ENCODE results near the gene KCNB1. TPM values are rescaled to one million over a fixed set of nuclear protein-coding genes. Genes with fewer than 3 reads are reported as not detected.

KCNB1 gene
- total RNA-seq, 1 experiment from 2014 or later = 0.68 TPM

- H2BK20ac ChIP-seq (ENCODE audit: low read depth, low read length, poor library complexity, severe bottlenecking) = no peak overlapping the region
- H3K27ac ChIP-seq (ENCODE audit: insufficient read length, low read depth, low read length) = no peak overlapping the region
- H3K27me3 ChIP-seq (ENCODE audit: insufficient read depth, low read length) = no peaks in the 10 kb centered on the region; the same call in 1 of the 2 replicates
- H3K4ac ChIP-seq (ENCODE audit: low read depth, low read length) = no peak overlapping the region
- Mint-ChIP-seq H3K27me3 (ENCODE audit: low read depth) (peaks cover 12% of the 10 kb centered on the region), H3K4me1 (no peaks in the 10 kb centered on the region), H3K27ac (no peak overlapping the region; a peak in 1 of 7 replicates), H3K36me3 (ENCODE audit: insufficient read depth in 1 of 3, low read depth in 3 of 3) (no peaks in the 10 kb centered on the region), H3K9me3 (no peaks in the 10 kb centered on the region), H3K4me3 (no peak overlapping the region)
- WGBS (ENCODE audit: extremely low coverage, insufficient read length, low lambda C conversion rate) = no CpG with 5 or more reads among the region's 1 CpG
- no peak overlapping the region for H2BK5ac ChIP-seq (ENCODE audit: insufficient read length, low read length)
- H2BK120ac ChIP-seq (ENCODE audit: low read depth, low read length, poor library complexity, severe bottlenecking) = no peak overlapping the region
- H3K79me1 ChIP-seq (ENCODE audit: insufficient read depth, low read depth, low read length, poor library complexity, severe bottlenecking) = no peaks in the 10 kb centered on the region
- H3K79me2 ChIP-seq (ENCODE audit: insufficient read depth, low read length) = no peaks in the 10 kb centered on the region
- no peak overlapping the region for H2AFZ ChIP-seq (ENCODE audit: low read length)
- TF ChIP-seq, protein P1, sequence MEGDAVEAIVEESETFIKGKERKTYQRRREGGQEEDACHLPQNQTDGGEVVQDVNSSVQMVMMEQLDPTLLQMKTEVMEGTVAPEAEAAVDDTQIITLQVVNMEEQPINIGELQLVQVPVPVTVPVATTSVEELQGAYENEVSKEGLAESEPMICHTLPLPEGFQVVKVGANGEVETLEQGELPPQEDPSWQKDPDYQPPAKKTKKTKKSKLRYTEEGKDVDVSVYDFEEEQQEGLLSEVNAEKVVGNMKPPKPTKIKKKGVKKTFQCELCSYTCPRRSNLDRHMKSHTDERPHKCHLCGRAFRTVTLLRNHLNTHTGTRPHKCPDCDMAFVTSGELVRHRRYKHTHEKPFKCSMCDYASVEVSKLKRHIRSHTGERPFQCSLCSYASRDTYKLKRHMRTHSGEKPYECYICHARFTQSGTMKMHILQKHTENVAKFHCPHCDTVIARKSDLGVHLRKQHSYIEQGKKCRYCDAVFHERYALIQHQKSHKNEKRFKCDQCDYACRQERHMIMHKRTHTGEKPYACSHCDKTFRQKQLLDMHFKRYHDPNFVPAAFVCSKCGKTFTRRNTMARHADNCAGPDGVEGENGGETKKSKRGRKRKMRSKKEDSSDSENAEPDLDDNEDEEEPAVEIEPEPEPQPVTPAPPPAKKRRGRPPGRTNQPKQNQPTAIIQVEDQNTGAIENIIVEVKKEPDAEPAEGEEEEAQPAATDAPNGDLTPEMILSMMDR (conservative IDR thresholded peaks at IDR 0.05) = no peak
- H3K23ac ChIP-seq (ENCODE audit: insufficient read length, low read depth, low read length) = no peak overlapping the region
- no peak overlapping the region for H4K5ac ChIP-seq (ENCODE audit: insufficient read length, low read depth, low read length)
- H3K4me2 ChIP-seq (ENCODE audit: insufficient read depth, insufficient read length, low read length) = no peak overlapping the region
- no peak overlapping the region for H3K9ac ChIP-seq (ENCODE audit: extremely low read depth, insufficient read length, low read length)
- no peak overlapping the region for H2AK5ac ChIP-seq (ENCODE audit: insufficient read length, low read length)
- H3K23me2 ChIP-seq (ENCODE audit: insufficient read length, low read depth, low read length, poor library complexity, severe bottlenecking) = no peaks in the 10 kb centered on the region
- no peaks in the 10 kb centered on the region for H4K20me1 ChIP-seq (ENCODE audit: control insufficient read depth, insufficient read depth, insufficient read length)
- H3K14ac ChIP-seq (ENCODE audit: insufficient read depth, low read length) = no peak overlapping the region; the same call in 1 of the 2 replicates
- no peak overlapping the region for H3K56ac ChIP-seq (ENCODE audit: insufficient read length, low read depth, low read length)
- no peak overlapping the region for H4K91ac ChIP-seq (ENCODE audit: insufficient read length, low read depth, low read length)
- no peaks in the 10 kb centered on the region for H3K4me1 ChIP-seq (ENCODE audit: insufficient read depth, low read length)
- DNase-seq = no peak
- H3K9me3 ChIP-seq (ENCODE audit: control insufficient read depth, low read depth, low read length) = no peaks in the 10 kb centered on the region
- H4K8ac ChIP-seq (replicated peaks; ENCODE audit: insufficient read length, low read depth, low read length) = no peak overlapping the region
- H3T11ph ChIP-seq (ENCODE audit: low read length) = no peak overlapping the region
- H3K18ac ChIP-seq (ENCODE audit: insufficient read length, low read depth, low read length) = no peak overlapping the region
- no peak overlapping the region for H2BK12ac ChIP-seq (ENCODE audit: insufficient read length, low read depth, low read length)
- no peak overlapping the region for H2BK15ac ChIP-seq (ENCODE audit: low read depth, low read length)
Measured at GRCh38 chr20:49426873-49427272, 55.6 kb downstream of the KCNB1 start.

Data from H9 (cell line).